ENCODE measurements around the gene RBMY1B.
"Not testable (repeated sequence)": the region's sequence is repeated elsewhere in the genome, so short reads cannot be mapped to it uniquely, and the experiment has no call there.

RBMY1B gene

GRCh38 chrY:21511038-21511437, at the start of gene RBMY1B:
Gene RBMY1B, plus strand, starts transcription at chrY:21511338. Its CDS starts 2,013 bp downstream, at chrY:21513351.
- not testable (repeated sequence) for DNase-seq

GRCh38 chrY:21462915-21463314, 48.2 kb upstream of the RBMY1B start:
- not testable (repeated sequence) for DNase-seq

- no peak for DNase-seq
Measured at GRCh38 chrY:21482967-21483366, 28.2 kb upstream of the RBMY1B start.

- DNase-seq, result not testable (repeated sequence)
Measured at GRCh38 chrY:21534579-21534978, 23.4 kb downstream of the RBMY1B start, which contains the start of gene RBMY1A1. Gene RBMY1A1, plus strand, starts transcription at chrY:21534879. Its CDS starts 2,013 bp downstream, at chrY:21536892.

- DNase-seq, result not testable (repeated sequence)
Measured at GRCh38 chrY:21559316-21559984, 48.3 kb downstream of the RBMY1B start.

Data from AML-193 (cell line).